Ovary (tissue), 9 donors: ENCODE results near the gene SCTR. TPM values are rescaled to one million over a fixed set of nuclear protein-coding genes. Genes with fewer than 3 reads are reported as not detected.
A peak's percentile ranks its signal among the peaks of the same experiment; 100 is the strongest.

Source experiments
- DNase-seq, 5 donors: peaks; one replicate each; pipeline ENCODE4 v3.0.0-alpha.2; 2019 to 2020
- H3K27ac ChIP-seq, 2 donors: fragments of 200-600 bp; one replicate each; pipeline versions ENCODE4 v1.5.1 to v1.8.0; 2019 to 2022
- H3K27me3 ChIP-seq: fragments of 200-600 bp; one replicate; pipeline ENCODE4 v1.8.0; 2022
- H3K36me3 ChIP-seq: fragments of 200-600 bp; sonication (generic); one replicate; pipeline ENCODE4 v1.5.1; 2019
- H3K4me1 ChIP-seq: one replicate; pipeline ENCODE4 v1.8.1; 2013; ENCODE audit warnings: mild to moderate bottlenecking, moderate library complexity; ENCODE audit not compliant: insufficient read depth
- H3K4me3 ChIP-seq: fragments of 200-600 bp; sonication (generic); one replicate; pipeline ENCODE4 v1.5.1; 2017
- H3K9me3 ChIP-seq, 2 donors: fragments of 200-600 bp in 1 of 2; sonication (generic) in 1 of 2; one replicate each; pipeline versions ENCODE4 v1.5.1 to v1.8.1; 2013 to 2019; ENCODE audit warnings: mild to moderate bottlenecking in 1 of 2, moderate library complexity in 1 of 2
- EP300 ChIP-seq: sonication (generic); formaldehyde crosslinking; IDR thresholded peaks from one replicate; pipeline ENCODE4 v1.6.1; 2017; ENCODE audit warnings: antibody characterized with exemption
- POLR2A ChIP-seq: fragments of 450-650 bp; IDR thresholded peaks from one replicate; pipeline ENCODE4 v1.6.1; 2017; ENCODE audit warnings: antibody characterized with exemption, mild to moderate bottlenecking, moderate library complexity
- WGBS, 3 donors: extraction: QIAGEN DNeasy Blood & Tissue Kit in 1 of 3; methylation state at CpG; one replicate each; pipeline versions ENCODE4 v1.1.5 to v1.1.7; 2013 to 2017; 5-methylcytosine and 5-hydroxymethylcytosine counted together
- intact Hi-C, 4 donors: fragments of 100-400 bp; cut with DNase I; formaldehyde crosslinking; loops; one replicate each; pipeline versions ENCODE4 v1.11.0 to v1.15.1; 2022 to 2023
- polyA plus RNA-seq, 2 donors: library from polyadenylated mRNA; stranded (reverse); fragments of 200-250 nt in 1 of 2; fragments of 350-450 nt in 1 of 2; fragmentation: Illumina TruSeq in 1 of 2; extraction: RNeasy Lipid Tissue Mini Kit (QIAGEN cat#74804) in 1 of 2; gene quantifications; one replicate each; pipeline ENCODE4 v1.2.3, GENCODE V29; 2013 to 2014
- total RNA-seq, 7 donors: library from RNA; depleted of rRNA in 2 of 7; stranded (reverse); fragments of >200 nt in 2 of 7; fragmentation: NEBNext Ultra II Directional in 3 of 7; extraction: Animal tissue kit (Norgen Biotek cat#: 25700) in 3 of 7; gene quantifications; one replicate each; pipeline versions ENCODE4 v1.1.0 to v1.2.4, GENCODE V29; 2016 to 2023
- TF ChIP-seq, protein P1 (sequence below), 3 donors: fragments of 450-650 bp in 2 of 3; fragments of 200-600 bp in 1 of 3; IDR thresholded peaks; one replicate each; pipeline versions ENCODE4 v1.5.1 to v1.8.0; 2016 to 2022; ENCODE audit warnings: antibody characterized with exemption in 3 of 3, mild to moderate bottlenecking in 1 of 3
- donor health status: DM: no; HTN: no; CAD: no; lungs with moderate emphysema.
- donor health status: DM: no; HTN: no; CAD: no.
- donor health status: Bipolar disorder and iron deficiency.
- donor health status: DM: yes; HTN: yes; CAD: no.
- donor health status: DM: no; HTN: no; CAD: no.
- donor health status: DM: yes; HTN: yes; CAD: no.

The SCTR gene
- total and polyA plus RNA-seq, 9 donors = 0.23 to 14.1 (median 0.84) TPM; not detected in 5

DNA sequence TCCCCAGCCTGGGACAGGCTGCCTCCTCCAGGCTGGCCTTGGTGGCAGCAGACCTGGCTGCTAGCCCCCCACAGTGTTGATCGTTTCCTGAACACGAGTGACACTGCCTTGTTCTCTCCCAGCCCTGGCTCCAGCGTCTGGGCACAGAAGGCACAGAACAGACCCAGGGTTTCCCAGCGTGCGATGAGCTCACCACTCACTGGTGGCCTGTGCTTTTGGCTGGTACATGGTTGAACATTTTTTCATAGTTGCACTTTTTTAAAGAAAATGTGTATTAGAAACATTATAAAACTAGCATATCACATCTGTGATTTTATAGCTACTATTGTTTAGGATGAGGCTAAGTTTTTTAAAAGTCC, 40.9 kb downstream of the SCTR start:
- TF ChIP-seq POLR2A (no peak), EP300 (no peak)
- TF ChIP-seq, protein P1, sequence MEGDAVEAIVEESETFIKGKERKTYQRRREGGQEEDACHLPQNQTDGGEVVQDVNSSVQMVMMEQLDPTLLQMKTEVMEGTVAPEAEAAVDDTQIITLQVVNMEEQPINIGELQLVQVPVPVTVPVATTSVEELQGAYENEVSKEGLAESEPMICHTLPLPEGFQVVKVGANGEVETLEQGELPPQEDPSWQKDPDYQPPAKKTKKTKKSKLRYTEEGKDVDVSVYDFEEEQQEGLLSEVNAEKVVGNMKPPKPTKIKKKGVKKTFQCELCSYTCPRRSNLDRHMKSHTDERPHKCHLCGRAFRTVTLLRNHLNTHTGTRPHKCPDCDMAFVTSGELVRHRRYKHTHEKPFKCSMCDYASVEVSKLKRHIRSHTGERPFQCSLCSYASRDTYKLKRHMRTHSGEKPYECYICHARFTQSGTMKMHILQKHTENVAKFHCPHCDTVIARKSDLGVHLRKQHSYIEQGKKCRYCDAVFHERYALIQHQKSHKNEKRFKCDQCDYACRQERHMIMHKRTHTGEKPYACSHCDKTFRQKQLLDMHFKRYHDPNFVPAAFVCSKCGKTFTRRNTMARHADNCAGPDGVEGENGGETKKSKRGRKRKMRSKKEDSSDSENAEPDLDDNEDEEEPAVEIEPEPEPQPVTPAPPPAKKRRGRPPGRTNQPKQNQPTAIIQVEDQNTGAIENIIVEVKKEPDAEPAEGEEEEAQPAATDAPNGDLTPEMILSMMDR (IDR thresholded peaks at IDR 0.05) = no peak
- peak in 1 of 5 donors; percentile 3 for DNase-seq
- H3K9me3 ChIP-seq = no peaks in the 10 kb centered on the region
- no peaks in the 10 kb centered on the region for H3K4me1 ChIP-seq
- WGBS, 3 donors = 71 to 80% (median 78%) methylated on average over 5 of the region's 5 CpGs
- no peak overlapping the region for H3K4me3 ChIP-seq
- H3K27ac ChIP-seq = no peak overlapping the region
- no peaks in the 10 kb centered on the region for H3K27me3 ChIP-seq
- H3K36me3 ChIP-seq = no peaks in the 10 kb centered on the region
- intact Hi-C loops = no loop called here

DNA sequence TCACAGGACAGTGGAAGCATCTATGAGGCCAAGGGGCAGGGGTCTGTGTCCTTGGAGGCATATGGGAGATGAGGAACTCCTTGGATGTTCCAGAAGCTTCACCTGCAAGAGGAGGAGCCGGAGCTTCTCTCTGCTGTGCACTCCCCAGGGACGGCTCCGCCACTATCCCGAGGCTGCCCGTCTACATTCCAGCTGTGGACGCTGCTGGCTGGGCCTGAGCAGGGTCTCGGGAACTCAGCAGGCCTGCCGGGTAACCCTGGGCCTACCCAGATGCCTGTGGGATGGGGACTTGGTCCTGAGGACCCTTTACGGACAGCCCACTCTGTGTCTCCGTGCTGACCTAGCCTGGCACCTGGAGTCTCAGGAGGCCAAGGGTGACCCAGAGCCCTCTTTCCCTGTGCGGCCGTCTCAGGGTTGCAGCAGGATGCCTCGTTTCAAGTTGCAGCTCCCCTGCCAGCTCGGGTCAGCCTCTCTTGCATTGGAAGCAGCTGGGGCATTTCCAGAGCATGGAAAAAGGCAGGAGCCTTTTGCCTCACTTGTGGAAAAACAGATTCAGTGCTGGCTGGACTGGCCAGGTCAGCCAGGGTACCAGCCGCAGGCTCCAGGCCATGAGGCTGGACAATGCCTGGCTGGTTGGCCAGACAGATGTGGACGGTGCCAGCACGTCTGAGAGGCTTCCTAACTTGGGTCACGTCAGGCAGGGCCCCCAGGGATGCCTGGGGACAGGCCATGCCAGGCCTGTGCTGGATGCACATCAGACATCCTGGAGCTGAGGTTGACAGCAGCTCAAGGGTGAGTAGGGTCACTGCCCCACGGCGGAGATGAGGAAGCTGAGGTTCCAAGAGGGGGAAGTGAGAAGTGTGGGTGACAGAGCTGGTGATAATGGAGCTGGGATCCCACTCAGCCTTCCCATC, 41.5 kb downstream of the SCTR start:
- Histone ChIP-seq H3K9me3 (no peaks in the 10 kb centered on the region), H3K27me3 (no peaks in the 10 kb centered on the region), H3K4me1 (no peaks in the 10 kb centered on the region), H3K4me3 (no peak overlapping the region), H3K27ac (no peak overlapping the region), H3K36me3 (no peaks in the 10 kb centered on the region)
- DNase-seq = peak in 1 of 5 donors; percentile 5
- intact Hi-C loops = no loop called here
- TF ChIP-seq EP300 = no peak
- TF ChIP-seq, protein P1 (IDR thresholded peaks at IDR 0.05) = no peak
- TF ChIP-seq POLR2A = no peak
- 65 to 72% (median 71%) methylated on average over 20 of the region's 20 CpGs for WGBS, 3 donors

DNA sequence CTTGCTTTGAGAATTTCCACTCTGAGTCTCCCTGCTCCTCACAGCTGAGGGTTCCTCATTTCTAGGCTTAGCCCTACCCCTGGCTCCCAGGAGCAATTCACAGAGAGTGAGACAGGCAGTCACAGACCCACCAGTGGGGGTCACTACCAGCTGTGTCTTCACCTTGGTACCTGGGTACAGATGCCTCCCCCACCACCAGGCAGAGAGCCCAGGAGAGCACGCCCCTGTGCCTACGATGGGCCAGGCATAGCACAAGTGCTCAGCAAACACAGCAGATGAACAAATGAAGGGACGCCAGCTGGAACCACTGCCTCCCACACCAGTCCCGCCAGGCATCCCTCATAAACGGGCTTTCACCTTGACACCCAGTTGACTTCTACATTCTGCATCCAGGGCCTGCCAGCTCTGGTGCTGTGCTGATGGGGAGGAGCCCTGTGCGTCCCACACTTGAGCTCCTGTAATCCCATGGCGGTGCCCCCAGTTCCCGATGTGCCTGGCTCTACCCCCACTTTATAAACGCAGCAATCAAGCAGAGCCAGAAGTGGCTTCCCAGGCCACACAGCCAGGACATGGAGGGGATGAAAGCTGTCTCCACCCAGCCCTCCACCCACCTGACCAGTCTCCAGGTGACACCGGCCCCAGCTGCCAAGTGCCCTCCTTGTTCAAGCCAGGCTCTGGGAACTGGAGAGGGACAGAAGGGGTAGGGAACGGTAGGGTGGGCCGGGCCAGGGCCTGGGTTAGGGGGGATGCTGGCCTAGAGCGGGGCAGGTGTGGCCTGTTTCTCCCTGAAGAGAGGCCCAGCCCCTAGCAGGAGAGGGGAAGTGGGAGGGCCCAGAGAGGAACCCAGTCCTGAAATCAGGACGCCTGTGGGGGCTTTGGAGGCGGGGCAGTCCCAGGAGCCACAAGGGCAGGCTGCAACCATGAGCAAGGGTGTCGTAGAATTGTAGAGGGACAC, 42.5 kb downstream of the SCTR start:
- intact Hi-C loops = no loop called here
- DNase-seq = peak in 1 of 5 donors; percentile 4
- H3K27me3 ChIP-seq = no peaks in the 10 kb centered on the region
- no peaks in the 10 kb centered on the region for H3K4me1 ChIP-seq
- H3K27ac ChIP-seq = no peak overlapping the region
- no peak for TF ChIP-seq EP300
- TF ChIP-seq, protein P1 (IDR thresholded peaks at IDR 0.05) = no peak
- H3K36me3 ChIP-seq = no peaks in the 10 kb centered on the region
- H3K4me3 ChIP-seq = no peak overlapping the region
- no peaks in the 10 kb centered on the region for H3K9me3 ChIP-seq
- 62 to 79% (median 75%) methylated on average over 15 to 16 of the region's 16 CpGs for WGBS, 3 donors

DNA sequence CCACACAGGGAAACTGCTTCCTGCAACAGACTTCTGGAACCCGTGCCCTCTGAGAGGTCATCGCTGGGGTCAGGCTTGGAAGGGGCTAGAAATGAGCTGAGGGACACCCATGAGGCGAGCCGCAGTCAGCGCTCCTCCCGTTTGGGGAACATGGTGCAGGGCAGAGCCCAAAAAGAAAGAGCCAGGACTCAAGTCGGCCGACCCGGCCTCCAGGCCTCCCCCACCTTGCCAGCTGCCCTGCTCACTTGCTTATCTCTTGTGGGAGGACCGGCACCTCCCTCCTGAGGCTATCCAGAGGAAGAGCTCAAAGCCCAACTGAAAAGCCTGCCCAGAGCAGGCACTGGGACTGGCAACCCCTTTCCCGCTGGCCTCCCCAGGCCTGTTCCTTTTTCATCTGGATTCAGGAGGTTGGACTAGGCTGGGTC, 43.6 kb downstream of the SCTR start:
- peaks cover 2% of the 10 kb centered on the region for H3K4me1 ChIP-seq
- intact Hi-C loops = no loop called here
- no peaks in the 10 kb centered on the region for H3K9me3 ChIP-seq
- H3K27ac ChIP-seq = no peak overlapping the region
- H3K4me3 ChIP-seq = no peak overlapping the region
- H3K27me3 ChIP-seq = no peaks in the 10 kb centered on the region
- DNase-seq = no peak
- WGBS, 3 donors = 64 to 75% (median 66%) methylated on average over 11 of the region's 11 CpGs
- H3K36me3 ChIP-seq = no peaks in the 10 kb centered on the region
- TF ChIP-seq EP300 = no peak
- no peak for TF ChIP-seq POLR2A
- TF ChIP-seq, protein P1 (IDR thresholded peaks at IDR 0.05) = no peak
